Trophoblast cell (in vitro differentiated cells and primary cell): ENCODE measurements around the gene SATB2.

Experiments used
- DNase-seq, 2 donors: peaks; one replicate each; pipeline ENCODE4 v3.0.0-alpha.2; 2016
- H2AFZ ChIP-seq: 2 replicates; pipeline ENCODE4 v1.6.1; 2013; ENCODE audit warnings: low read length, moderate library complexity, mild to moderate bottlenecking; ENCODE audit not compliant: insufficient read depth, poor library complexity
- H2AK5ac ChIP-seq: 2 replicates; pipeline ENCODE4 v1.6.1; 2013; ENCODE audit warnings: mild to moderate bottlenecking, low read length
- H2BK120ac ChIP-seq: 2 replicates; pipeline ENCODE4 v1.6.1; 2013; ENCODE audit warnings: low read length, mild to moderate bottlenecking, moderate library complexity; ENCODE audit not compliant: insufficient read depth, poor library complexity
- H2BK12ac ChIP-seq: 2 replicates; pipeline ENCODE4 v1.6.1; 2013; ENCODE audit warnings: mild to moderate bottlenecking, low read length, moderate library complexity
- H2BK5ac ChIP-seq: 2 replicates; pipeline ENCODE4 v1.6.1; 2013; ENCODE audit warnings: low read length, low read depth, moderate library complexity, mild to moderate bottlenecking; ENCODE audit not compliant: poor library complexity
- H3K14ac ChIP-seq: 2 replicates; pipeline ENCODE4 v1.6.1; 2013; ENCODE audit warnings: mild to moderate bottlenecking, low read length
- H3K18ac ChIP-seq: 2 replicates; pipeline ENCODE4 v1.6.1; 2013; ENCODE audit warnings: mild to moderate bottlenecking, low read length
- H3K23ac ChIP-seq: 2 replicates; pipeline ENCODE4 v1.6.1; 2013; ENCODE audit warnings: low read length
- H3K27ac ChIP-seq: 2 replicates; pipeline ENCODE4 v1.5.1; 2013; ENCODE audit warnings: low read depth, mild to moderate bottlenecking, inconsistent platforms, low read length, moderate library complexity
- H3K27me3 ChIP-seq: 2 replicates; pipeline ENCODE4 v1.6.1; 2013; ENCODE audit warnings: inconsistent platforms, mild to moderate bottlenecking, low read length, moderate library complexity; ENCODE audit not compliant: insufficient read depth
- H3K36me3 ChIP-seq, 2 experiments: 1 replicate in 1 of 2; 2 replicates in 1 of 2; pipeline ENCODE4 v1.6.1; 2013; ENCODE audit warnings: low read length in 2 of 2, mild to moderate bottlenecking in 2 of 2, moderate library complexity in 1 of 2; ENCODE audit not compliant: insufficient read depth in 2 of 2, control insufficient read depth in 1 of 2
- H3K4ac ChIP-seq: 2 replicates; pipeline ENCODE4 v1.6.1; 2013; ENCODE audit warnings: low read depth, mild to moderate bottlenecking, low read length, moderate library complexity
- H3K4me1 ChIP-seq, 2 experiments: 1 replicate in 1 of 2; 2 replicates in 1 of 2; pipeline ENCODE4 v1.6.1; 2013; ENCODE audit warnings: low read length in 2 of 2, mild to moderate bottlenecking in 2 of 2, moderate library complexity in 1 of 2; ENCODE audit not compliant: insufficient read depth in 2 of 2, control insufficient read depth in 1 of 2
- H3K4me2 ChIP-seq: 2 replicates; pipeline ENCODE4 v1.6.1; 2013; ENCODE audit warnings: inconsistent platforms, mild to moderate bottlenecking, low read length, moderate library complexity
- H3K4me3 ChIP-seq: 2 replicates; pipeline ENCODE4 v1.5.1; 2013; ENCODE audit warnings: mild to moderate bottlenecking, low read depth, low read length, inconsistent platforms
- H3K79me1 ChIP-seq: one replicate; pipeline ENCODE4 v1.6.1; 2013; ENCODE audit warnings: low read length
- H3K79me2 ChIP-seq: 2 replicates; pipeline ENCODE4 v1.6.1; 2013; ENCODE audit warnings: low read length, mild to moderate bottlenecking; ENCODE audit not compliant: control insufficient read depth, insufficient read depth, poor library complexity
- H3K9ac ChIP-seq: 2 replicates; pipeline ENCODE4 v1.6.1; 2013; ENCODE audit warnings: mild to moderate bottlenecking, low read length
- H3K9me3 ChIP-seq: 2 replicates; pipeline ENCODE4 v1.6.1; 2013; ENCODE audit warnings: low read depth, mild to moderate bottlenecking, control low read depth, inconsistent platforms, low read length; ENCODE audit not compliant: insufficient read depth
- H4K12ac ChIP-seq: 2 replicates; pipeline ENCODE4 v1.6.1; 2013; ENCODE audit warnings: low read depth, mild to moderate bottlenecking, low read length, moderate library complexity
- H4K8ac ChIP-seq: 2 replicates; pipeline ENCODE4 v1.6.1; 2013; ENCODE audit warnings: low read depth, mild to moderate bottlenecking, low read length, moderate library complexity
- H4K91ac ChIP-seq: one replicate; pipeline ENCODE4 v1.6.1; 2013; ENCODE audit warnings: low read depth, mild to moderate bottlenecking, low read length, moderate library complexity
- WGBS: extraction: QIAGEN DNeasy Blood & Tissue Kit; methylation state at CpG from one replicate; pipeline ENCODE4 v1.1.7; 2013; ENCODE audit warnings: missing lambda C conversion rate; ENCODE audit not compliant: insufficient read length, insufficient coverage; ENCODE audit errors: extremely low coverage; 5-methylcytosine and 5-hydroxymethylcytosine counted together

Gene SATB2

GRCh38 chr2:199428291-199428690, 29.4 kb downstream of the SATB2 start:
- Histone ChIP-seq H3K9ac (no peak overlapping the region), H2AFZ (no peak overlapping the region), H2BK120ac (no peak overlapping the region), H3K27ac (no peak overlapping the region), H4K12ac (no peak overlapping the region), H2BK5ac (no peak overlapping the region), H3K18ac (no peak overlapping the region), H3K36me3 (no peaks in the 10 kb centered on the region), H3K23ac (no peak overlapping the region), H3K4me1 (no peaks in the 10 kb centered on the region), H3K9me3 (no peaks in the 10 kb centered on the region), H3K4ac (no peak overlapping the region), H3K27me3 (no peaks in the 10 kb centered on the region), H2AK5ac (no peak overlapping the region), H2BK12ac (no peak overlapping the region), H3K14ac (no peak overlapping the region), H4K91ac (no peak overlapping the region), H3K4me2 (no peak overlapping the region), H3K4me3 (no peak overlapping the region), H3K79me1 (no peaks in the 10 kb centered on the region), H3K79me2 (no peaks in the 10 kb centered on the region), H4K8ac (no peak overlapping the region)
- no peak for DNase-seq
- WGBS = no CpG with 5 or more reads among the region's 3 CpGs

GRCh38 chr2:199424160-199424559, 33.6 kb downstream of the SATB2 start:
- H3K23ac ChIP-seq = no peak overlapping the region

DNA sequence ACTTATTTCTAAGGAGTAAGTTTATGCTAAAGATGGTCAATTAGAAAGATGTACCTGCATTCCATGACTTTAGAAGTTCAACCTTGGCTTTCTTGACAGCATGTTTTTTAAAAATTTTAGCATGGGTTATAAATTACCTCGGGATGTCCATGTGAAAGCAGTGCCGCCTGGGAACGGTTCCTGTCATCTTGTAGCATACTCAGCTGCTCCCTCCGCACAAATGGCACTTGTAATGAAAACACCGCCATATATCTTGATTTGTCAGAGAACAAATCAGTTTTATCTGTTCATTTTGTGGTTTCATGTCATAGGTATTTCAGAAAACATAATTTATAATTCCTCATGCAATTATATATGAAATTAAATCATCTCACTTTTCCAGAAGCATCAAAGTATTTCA, 38.3 kb downstream of the SATB2 start:
- WGBS = no CpG with 5 or more reads among the region's 5 CpGs
- Histone ChIP-seq H3K4ac (no peak overlapping the region), H3K23ac (no peak overlapping the region), H3K4me1 (no peaks in the 10 kb centered on the region), H3K36me3 (no peaks in the 10 kb centered on the region), H4K12ac (no peak overlapping the region), H2BK5ac (no peak overlapping the region), H4K8ac (no peak overlapping the region), H2AFZ (no peak overlapping the region), H2BK12ac (no peak overlapping the region), H3K79me1 (no peaks in the 10 kb centered on the region), H3K27me3 (no peaks in the 10 kb centered on the region), H3K4me2 (no peak overlapping the region), H3K18ac (no peak overlapping the region), H3K9ac (no peak overlapping the region), H3K79me2 (no peaks in the 10 kb centered on the region), H3K27ac (no peak overlapping the region), H2AK5ac (no peak overlapping the region), H2BK120ac (no peak overlapping the region), H4K91ac (no peak overlapping the region), H3K14ac (no peak overlapping the region), H3K9me3 (no peaks in the 10 kb centered on the region), H3K4me3 (no peak overlapping the region)
- DNase-seq = no peak

More at GRCh38 chr2:199424160-199424559, 33.6 kb downstream of the SATB2 start:
- H3K27me3 ChIP-seq = no peaks in the 10 kb centered on the region
- H2BK5ac ChIP-seq = no peak overlapping the region
- H4K91ac ChIP-seq = no peak overlapping the region
- H3K4ac ChIP-seq = no peak overlapping the region
- H3K79me1 ChIP-seq = no peaks in the 10 kb centered on the region
- H4K12ac ChIP-seq = no peak overlapping the region
- H2BK12ac ChIP-seq = no peak overlapping the region
- H3K18ac ChIP-seq = no peak overlapping the region
- no peak overlapping the region for H2AK5ac ChIP-seq
- no peaks in the 10 kb centered on the region for H3K9me3 ChIP-seq
- H4K8ac ChIP-seq = no peak overlapping the region
- no peak overlapping the region for H3K4me3 ChIP-seq
- no peak overlapping the region for H3K14ac ChIP-seq
- no peak overlapping the region for H3K4me2 ChIP-seq
- H3K79me2 ChIP-seq = no peaks in the 10 kb centered on the region
- H3K4me1 ChIP-seq = no peaks in the 10 kb centered on the region
- no peak overlapping the region for H3K9ac ChIP-seq
- no peak overlapping the region for H3K27ac ChIP-seq
- H3K36me3 ChIP-seq = no peaks in the 10 kb centered on the region
- no peak for DNase-seq
- H2BK120ac ChIP-seq = no peak overlapping the region
- WGBS = no CpG with 5 or more reads among the region's 4 CpGs
- no peak overlapping the region for H2AFZ ChIP-seq

GRCh38 chr2:199414465-199414864, 43.3 kb downstream of the SATB2 start:
- no peak overlapping the region for H4K91ac ChIP-seq
- no peak overlapping the region for H2AK5ac ChIP-seq
- H3K4me3 ChIP-seq = no peak overlapping the region
- no peaks in the 10 kb centered on the region for H3K79me2 ChIP-seq
- H3K4me1 ChIP-seq = no peaks in the 10 kb centered on the region
- H3K9ac ChIP-seq = no peak overlapping the region
- no peaks in the 10 kb centered on the region for H3K79me1 ChIP-seq
- no peak overlapping the region for H3K18ac ChIP-seq
- no peak overlapping the region for H3K14ac ChIP-seq
- H4K8ac ChIP-seq = no peak overlapping the region
- no peaks in the 10 kb centered on the region for H3K9me3 ChIP-seq
- no peak overlapping the region for H2BK12ac ChIP-seq
- DNase-seq = no peak
- H4K12ac ChIP-seq = no peak overlapping the region
- no CpG with 5 or more reads among the region's 7 CpGs for WGBS
- no peaks in the 10 kb centered on the region for H3K27me3 ChIP-seq
- H3K36me3 ChIP-seq = no peaks in the 10 kb centered on the region
- H3K4me2 ChIP-seq = no peak overlapping the region
- no peak overlapping the region for H3K4ac ChIP-seq
- no peak overlapping the region for H2BK5ac ChIP-seq
- H2AFZ ChIP-seq = no peak overlapping the region
- H3K27ac ChIP-seq = no peak overlapping the region
- no peak overlapping the region for H3K23ac ChIP-seq
- no peak overlapping the region for H2BK120ac ChIP-seq
